HG02678 (cell line): Measurements from ENCODE around the gene SVIL.
A peak's percentile ranks its signal among the peaks of the same experiment; 100 is the strongest.

ENCODE experiments used
- ATAC-seq: cut with Tn5 transposase; IDR thresholded peaks from one replicate; pipeline ENCODE4 v1.9.1; 2021; ENCODE audit warnings: mild to moderate bottlenecking, moderate library complexity; ENCODE audit not compliant: unreplicated experiment

Gene SVIL

DNA sequence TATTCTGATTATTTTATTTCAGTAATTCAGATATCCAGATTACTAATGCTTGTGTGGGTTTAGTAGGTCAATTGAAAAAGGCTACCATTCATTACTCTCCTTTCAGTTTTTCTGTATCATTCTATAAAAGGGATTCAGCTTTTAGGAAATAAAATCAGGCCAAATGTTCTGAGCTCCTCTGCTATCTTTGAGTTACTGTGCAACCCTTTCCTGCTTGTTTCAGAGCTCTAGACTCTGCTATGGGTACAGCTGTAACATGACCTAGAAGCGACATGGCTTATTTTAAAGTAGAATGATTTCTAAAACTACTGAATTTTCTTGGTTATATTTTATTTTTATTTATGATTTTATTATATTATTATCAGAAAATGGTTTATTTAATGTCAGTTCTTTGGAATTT is 203.1 kb downstream of the SVIL start:
- ATAC-seq = no peak

DNA sequence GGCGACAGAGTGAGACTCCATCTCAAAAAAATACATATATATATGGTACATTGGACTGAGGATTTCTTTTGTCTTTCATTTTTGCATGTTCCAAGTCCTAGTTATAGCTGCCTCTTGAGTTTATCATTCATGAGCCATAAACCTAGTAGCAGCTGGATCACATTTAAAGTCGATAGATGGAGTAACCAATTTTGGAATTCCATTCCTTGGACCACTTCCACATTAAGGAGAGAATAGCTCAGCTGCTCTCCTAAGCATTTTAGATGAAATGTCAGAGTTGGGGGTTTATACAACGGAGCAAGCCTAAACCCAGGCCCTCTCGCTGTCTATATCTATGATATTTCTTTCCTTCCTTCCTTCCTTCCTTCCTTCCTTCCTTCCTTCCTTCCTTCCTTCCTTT is 204.7 kb downstream of the SVIL start:
- no peak for ATAC-seq

DNA sequence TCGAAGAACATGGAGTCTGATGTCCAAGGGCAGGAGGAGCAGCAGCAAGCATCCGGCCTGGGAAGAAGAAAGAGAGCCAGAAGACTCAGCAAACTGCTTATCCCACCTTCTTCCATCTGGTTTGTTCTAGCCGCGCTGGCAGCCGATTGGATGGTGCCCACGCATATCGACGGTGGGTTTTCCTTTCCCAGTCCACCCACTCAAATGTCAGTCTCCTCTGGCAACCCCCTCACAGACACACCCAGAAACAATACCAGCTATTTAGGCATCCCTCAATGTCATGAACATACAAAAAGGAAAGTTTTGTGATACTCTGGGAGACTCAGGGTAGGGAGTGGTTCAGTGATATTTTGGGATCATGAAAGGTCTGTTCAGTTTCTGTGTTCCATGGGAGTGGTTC is 206.3 kb downstream of the SVIL start:
- ATAC-seq = no peak

DNA sequence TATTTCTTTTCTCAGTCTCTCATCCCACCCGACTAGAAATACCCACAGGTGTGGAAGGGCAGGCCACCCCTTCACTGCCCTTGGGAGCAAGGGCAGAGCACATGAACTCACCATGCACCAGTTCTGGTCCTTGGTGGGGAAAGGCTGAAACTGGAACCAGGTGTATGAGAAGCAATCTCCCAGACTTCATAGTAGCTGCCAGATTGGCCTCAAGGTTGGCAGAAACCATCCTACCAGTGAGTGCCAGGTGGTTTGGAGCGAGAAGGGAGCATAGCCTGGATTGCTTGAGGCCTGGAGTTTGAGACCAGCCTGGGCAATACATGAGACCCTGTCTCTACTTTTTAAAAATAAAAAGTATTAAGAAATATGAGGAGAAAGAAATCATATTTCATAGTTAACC is 207.1 kb downstream of the SVIL start:
- no peak for ATAC-seq

DNA sequence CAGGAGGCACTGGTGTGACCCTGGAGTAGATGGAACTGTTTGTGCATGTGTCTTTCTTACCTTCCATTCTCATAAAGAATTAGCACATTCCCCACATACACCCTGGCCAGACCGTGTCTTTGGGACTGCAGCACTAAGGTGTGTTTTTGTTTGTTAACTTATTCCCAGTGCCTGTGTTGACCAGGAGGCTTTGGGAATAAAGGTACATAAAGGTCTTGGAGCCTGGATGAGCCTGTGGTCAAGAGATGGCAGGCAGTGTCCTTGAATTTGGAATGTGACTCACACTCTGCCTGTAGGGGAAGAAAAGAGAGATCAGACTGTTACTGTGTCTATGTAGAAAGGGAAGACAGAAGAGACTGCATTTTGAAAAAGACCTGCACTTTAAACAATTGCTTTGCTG is 208.4 kb downstream of the SVIL start:
- ATAC-seq = no peak

DNA sequence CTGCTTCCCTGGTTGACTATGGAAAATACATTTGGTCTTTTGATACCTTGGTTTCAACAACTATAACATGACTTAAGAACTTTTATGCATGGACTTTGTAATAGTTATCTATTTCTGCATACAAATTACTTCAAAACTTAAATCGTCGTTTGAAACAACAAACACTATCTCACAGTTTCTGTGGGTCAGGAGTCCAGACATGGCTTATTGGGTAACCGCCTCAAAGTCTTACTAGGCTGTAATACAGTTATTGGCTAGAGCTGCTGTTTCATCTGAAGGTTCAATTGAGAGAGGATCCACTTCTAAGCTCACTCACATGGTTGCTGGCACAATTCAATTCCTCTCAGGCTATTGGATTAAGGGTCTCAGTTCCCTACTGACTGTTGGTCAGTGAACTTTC is 210.8 kb downstream of the SVIL start:
- no peak for ATAC-seq

DNA sequence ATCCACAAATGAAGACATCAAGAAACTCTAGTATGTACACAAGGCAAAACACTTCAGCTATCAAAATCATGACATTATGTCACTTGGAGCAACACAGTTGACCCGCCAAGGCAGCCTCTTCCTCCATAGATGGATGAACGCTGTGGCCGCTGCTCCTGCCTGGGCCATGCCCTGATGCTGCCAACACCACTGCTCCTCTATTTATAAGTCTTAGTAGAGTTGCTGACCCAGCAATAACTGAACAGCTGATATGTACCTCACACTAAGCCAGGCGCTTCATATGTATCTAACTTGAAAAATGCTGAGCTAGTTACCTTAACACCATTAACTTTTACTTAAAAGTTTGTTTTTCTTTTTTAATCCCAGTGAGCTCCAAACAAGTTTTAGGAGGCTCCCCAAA is 214.0 kb downstream of the SVIL start:
- no peak for ATAC-seq

DNA sequence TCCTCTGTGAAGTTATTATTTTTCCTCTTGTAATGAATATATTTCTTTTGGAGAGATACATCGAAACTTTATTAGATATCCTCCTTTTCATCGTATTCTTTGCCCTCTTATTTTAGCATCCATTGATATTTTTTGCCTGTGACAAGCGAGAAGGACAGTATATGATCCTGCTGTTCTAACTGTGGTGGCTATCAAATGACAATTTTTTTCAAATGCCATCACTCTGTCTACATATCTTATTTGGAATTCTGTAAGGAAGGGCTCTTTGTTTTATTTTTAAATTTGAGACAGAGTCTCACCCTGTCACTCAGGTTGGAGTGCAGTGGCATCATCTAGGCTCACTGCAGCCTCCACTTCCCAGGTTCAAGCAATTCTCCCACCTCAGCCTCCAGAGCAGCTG is 217.4 kb downstream of the SVIL start:
- ATAC-seq = no peak

DNA sequence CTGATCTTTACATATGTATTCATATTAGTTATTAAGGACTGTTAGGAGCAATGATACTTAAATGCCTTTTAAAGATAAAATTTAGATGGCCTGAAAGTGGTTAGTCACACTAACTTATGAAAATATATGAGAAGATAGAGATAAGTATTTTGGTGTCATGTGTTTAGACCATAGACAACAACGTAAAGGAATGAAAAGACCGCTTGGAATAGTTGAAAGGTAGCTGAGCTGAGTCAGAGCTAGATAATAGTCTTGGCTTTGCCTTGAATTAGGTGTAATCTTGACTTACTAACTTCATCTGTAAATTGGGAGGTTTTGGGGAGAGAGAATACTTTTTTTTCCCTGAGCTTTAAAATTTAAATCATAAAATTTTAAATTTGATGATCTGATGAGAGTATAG is 218.9 kb downstream of the SVIL start:
- no peak for ATAC-seq

DNA sequence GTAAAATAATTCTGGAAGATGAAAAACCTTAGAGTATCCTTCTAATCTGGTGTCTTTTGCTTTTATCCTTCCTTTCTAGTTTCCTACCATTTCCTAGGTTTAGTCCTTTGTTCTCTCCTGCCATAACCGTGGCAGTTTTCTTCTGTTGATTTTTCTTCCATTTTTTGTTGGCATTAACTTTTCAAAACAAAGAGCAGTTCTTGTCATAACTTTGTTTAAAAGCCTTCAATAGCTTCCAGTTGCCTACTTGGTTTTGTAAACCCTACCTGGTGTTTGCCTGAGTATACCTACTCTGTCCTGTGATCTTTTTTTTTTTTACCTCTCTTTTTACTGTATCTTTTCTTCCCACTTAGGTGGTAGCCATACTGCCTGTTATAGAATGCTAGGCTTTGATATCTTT is 220.3 kb downstream of the SVIL start:
- ATAC-seq = no peak

DNA sequence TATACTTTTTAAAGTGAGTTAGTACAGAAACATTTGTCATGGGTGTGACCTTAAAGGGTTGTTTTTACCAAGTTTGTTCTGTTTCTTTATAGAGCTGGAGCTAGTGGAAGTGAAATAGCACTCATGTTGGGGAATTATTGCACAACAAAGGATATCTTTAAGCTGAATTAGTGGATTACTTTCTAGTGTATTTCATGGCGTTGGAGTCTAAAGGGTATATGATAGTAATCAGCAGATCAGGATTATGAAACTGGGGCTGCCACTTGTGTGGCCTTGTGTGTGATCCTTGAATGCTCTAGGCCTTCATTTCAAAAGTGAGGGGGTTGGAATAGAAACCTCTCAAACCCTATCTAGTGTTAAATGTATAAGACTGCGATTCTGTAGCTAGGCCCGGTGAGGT is 222.3 kb downstream of the SVIL start:
- no peak for ATAC-seq

DNA sequence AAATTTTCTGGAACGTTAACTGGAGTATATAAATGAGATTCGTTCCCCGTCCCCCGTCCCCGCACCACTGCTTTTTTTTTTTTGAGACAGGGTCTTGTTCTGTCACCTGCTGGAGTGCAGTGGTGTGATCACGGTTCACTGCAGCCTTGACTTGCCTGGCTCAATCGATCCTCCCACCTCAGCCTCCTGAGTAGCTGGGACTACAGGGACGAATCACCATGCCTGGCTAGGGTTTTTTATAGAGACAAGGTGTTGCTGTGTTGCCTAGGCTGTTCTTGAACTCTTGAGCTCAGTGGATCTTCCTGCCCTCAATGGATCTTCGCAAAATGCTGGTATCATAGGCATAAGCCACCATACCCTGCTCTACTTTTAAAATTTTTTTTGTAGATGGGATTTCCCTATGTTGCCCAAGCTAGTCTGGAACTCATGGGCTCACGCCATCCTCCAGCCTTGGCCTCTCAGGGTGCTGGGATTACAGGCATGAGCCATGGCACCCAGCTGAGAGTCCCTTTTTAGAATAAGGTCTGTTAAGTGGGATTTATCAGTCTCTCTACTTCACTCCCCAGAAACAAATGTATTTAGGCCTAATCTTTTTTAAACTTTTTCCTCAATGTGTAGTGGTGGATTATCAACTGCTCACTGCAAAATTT is 223.0 kb downstream of the SVIL start:
- no peak for ATAC-seq

DNA sequence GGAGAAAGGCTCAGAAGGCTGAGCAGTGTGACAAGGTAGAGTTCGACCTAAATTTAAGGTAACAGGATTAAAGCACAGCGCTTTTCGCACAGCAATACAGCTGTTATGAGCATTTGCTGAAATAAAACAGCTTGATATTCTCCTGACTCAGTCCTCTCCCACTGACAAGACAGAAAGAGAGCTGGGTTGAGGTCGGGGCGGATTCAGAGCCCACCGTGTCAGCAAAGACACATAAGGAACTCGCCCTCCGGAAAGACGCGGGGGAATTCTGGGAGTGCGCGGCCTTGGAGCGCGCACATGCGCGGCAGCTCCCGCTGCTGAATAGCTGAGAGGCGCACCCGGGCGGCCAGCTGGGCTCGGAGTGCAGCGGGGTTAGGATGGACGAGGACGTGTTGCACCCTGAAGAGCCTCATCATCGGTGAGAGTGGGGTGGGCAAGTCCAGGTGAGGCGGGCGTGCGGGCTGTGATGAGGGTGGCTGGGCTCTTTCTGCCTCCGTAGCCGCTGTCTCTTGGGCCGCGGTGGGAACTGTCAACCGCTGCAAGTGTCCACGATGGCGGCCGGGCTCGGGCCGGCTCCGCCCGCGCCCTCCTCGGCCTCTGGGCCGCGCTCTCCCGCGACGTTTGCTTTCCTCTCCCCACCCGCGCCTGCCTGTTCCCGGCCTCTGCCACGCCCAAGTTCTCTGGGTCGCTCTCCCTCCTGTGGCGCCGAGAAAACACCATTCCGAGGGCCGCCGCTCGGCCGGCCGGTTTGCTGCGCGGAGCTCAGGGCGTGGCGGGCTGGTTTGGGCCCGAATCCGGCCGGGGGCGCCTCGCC is 225.3 kb downstream of the SVIL start:
- peak; percentile 68 for ATAC-seq

DNA sequence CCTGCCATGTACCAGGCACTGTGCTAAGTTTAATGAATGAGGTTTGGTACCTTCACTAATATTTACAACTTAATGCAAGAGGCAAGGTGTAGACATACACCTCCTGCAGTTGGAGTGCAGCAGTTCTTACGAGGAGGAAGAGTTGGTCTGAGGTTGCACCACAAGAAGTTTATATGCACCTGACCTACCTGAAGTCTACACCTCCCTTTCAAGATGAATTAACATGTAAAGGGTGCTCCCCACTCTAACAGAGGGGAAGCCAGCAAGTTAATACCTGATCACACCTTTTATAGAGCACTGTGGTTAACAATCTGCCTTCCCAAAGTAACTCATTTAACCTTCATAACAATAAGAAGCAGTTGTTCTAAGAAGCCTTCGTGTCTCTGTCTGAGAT is 225.9 kb downstream of the SVIL start:
- peak; percentile 1 for ATAC-seq
